Liver (tissue), 3 donors: ENCODE data around the gene DNM2.
A peak's percentile ranks its signal among the peaks of the same experiment; 100 is the strongest.

Source experiments
- EGR1 ChIP-seq, 2 donors: IDR thresholded peaks; 2 replicates each; pipeline ENCODE4 v1.6.1; 2016 to 2018; ENCODE audit warnings: antibody characterized with exemption in 2 of 2, low read depth in 2 of 2
- FOXA1 ChIP-seq: IDR thresholded peaks from 2 replicates; pipeline ENCODE4 v1.6.1; 2016; ENCODE audit warnings: antibody characterized with exemption
- GABPA ChIP-seq, 2 donors: IDR thresholded peaks in 1 of 2; conservative IDR thresholded peaks in 1 of 2; 2 replicates each; pipeline ENCODE4 v1.6.1; 2016; ENCODE audit warnings: antibody characterized with exemption in 2 of 2, mild to moderate bottlenecking in 1 of 2, moderate library complexity in 1 of 2
- HNF4G ChIP-seq: IDR thresholded peaks from 2 replicates; pipeline ENCODE4 v1.6.1; 2016; ENCODE audit warnings: antibody characterized with exemption
- JUND ChIP-seq, 2 donors: IDR thresholded peaks; 2 replicates each; pipeline ENCODE4 v1.6.1; 2016; ENCODE audit warnings: antibody characterized with exemption in 2 of 2
- RAD21 ChIP-seq, 2 donors: IDR thresholded peaks; 2 replicates each; pipeline ENCODE4 v1.6.1; 2016; ENCODE audit warnings: antibody characterized with exemption in 2 of 2, mild to moderate bottlenecking in 2 of 2
- TAF1 ChIP-seq: conservative IDR thresholded peaks from 2 replicates; pipeline ENCODE4 v1.6.1; 2016; ENCODE audit warnings: antibody characterized with exemption, mild to moderate bottlenecking
- YY1 ChIP-seq: IDR thresholded peaks from 2 replicates; pipeline ENCODE4 v1.6.1; 2016; ENCODE audit warnings: antibody characterized with exemption, mild to moderate bottlenecking
- TF ChIP-seq, protein P1 (sequence below): fragments of 150-350 bp; IDR thresholded peaks from 2 replicates; pipeline ENCODE4 v1.5.1; 2017; ENCODE audit warnings: improper control_type of control experiment, low read depth, low read length; ENCODE audit not compliant: missing input control
- TF ChIP-seq, protein P2 (sequence below): IDR thresholded peaks from 2 replicates; pipeline ENCODE4 v1.6.1; 2016; ENCODE audit warnings: antibody characterized with exemption, mild to moderate bottlenecking
- TF ChIP-seq, protein P3 (sequence below): IDR thresholded peaks from 2 replicates; pipeline ENCODE4 v1.6.1; 2016; ENCODE audit warnings: antibody characterized with exemption
- TF ChIP-seq, protein P4 (sequence below): IDR thresholded peaks from 2 replicates; pipeline ENCODE4 v1.6.1; 2016; ENCODE audit warnings: antibody characterized with exemption
- TF ChIP-seq, protein P5 (sequence below): IDR thresholded peaks from 2 replicates; pipeline ENCODE4 v1.6.1; 2016; ENCODE audit warnings: antibody characterized with exemption
- donor health status: healthy.
- donor health status: healthy.

DNA sequence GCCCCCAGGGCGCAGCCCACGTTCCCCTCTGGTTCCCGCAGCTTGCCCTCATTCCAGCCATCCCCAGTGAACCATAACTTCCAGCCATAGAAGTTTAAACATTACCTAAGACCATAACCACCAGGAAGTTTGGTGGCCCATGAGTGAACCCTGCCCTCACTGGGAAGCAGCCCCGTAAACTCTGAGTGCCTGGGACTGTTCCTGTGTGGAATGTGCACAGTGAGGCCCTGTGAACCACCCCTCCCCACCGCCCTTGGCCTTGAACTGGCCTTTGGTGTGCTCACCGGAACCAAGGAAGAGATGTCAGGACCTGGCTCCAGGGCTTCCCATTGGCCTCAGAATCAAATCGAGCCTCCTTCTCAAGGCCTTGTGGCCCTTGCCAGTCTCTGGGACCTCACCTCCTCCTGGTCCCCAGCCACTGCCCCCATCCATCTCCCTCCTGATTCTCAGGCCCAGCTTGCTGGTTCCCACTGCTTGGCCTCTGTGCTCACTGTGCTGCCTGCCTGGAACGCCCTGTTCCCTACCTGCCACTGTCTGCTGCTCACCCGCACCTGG, 46.5 kb downstream of the DNM2 start:
- TF ChIP-seq GABPA (IDR thresholded peaks at IDR 0.05 in 1 of 2, conservative IDR thresholded peaks at IDR 0.05 in 1 of 2) (no peak), YY1 (peak; percentile 59), JUND (IDR thresholded peaks at IDR 0.05) (peak; percentile 52 to 56), EGR1 (IDR thresholded peaks at IDR 0.05; ENCODE audit: low read depth in 2 of 2) (peak; percentile 34 to 61), RAD21 (IDR thresholded peaks at IDR 0.05) (peak in 1 of 2 donors; percentile 44), TAF1 (no peak), HNF4G (peak; percentile 45), FOXA1 (peak; percentile 26)
- TF ChIP-seq, protein P1, sequence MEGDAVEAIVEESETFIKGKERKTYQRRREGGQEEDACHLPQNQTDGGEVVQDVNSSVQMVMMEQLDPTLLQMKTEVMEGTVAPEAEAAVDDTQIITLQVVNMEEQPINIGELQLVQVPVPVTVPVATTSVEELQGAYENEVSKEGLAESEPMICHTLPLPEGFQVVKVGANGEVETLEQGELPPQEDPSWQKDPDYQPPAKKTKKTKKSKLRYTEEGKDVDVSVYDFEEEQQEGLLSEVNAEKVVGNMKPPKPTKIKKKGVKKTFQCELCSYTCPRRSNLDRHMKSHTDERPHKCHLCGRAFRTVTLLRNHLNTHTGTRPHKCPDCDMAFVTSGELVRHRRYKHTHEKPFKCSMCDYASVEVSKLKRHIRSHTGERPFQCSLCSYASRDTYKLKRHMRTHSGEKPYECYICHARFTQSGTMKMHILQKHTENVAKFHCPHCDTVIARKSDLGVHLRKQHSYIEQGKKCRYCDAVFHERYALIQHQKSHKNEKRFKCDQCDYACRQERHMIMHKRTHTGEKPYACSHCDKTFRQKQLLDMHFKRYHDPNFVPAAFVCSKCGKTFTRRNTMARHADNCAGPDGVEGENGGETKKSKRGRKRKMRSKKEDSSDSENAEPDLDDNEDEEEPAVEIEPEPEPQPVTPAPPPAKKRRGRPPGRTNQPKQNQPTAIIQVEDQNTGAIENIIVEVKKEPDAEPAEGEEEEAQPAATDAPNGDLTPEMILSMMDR: no peak
- TF ChIP-seq, protein P2, sequence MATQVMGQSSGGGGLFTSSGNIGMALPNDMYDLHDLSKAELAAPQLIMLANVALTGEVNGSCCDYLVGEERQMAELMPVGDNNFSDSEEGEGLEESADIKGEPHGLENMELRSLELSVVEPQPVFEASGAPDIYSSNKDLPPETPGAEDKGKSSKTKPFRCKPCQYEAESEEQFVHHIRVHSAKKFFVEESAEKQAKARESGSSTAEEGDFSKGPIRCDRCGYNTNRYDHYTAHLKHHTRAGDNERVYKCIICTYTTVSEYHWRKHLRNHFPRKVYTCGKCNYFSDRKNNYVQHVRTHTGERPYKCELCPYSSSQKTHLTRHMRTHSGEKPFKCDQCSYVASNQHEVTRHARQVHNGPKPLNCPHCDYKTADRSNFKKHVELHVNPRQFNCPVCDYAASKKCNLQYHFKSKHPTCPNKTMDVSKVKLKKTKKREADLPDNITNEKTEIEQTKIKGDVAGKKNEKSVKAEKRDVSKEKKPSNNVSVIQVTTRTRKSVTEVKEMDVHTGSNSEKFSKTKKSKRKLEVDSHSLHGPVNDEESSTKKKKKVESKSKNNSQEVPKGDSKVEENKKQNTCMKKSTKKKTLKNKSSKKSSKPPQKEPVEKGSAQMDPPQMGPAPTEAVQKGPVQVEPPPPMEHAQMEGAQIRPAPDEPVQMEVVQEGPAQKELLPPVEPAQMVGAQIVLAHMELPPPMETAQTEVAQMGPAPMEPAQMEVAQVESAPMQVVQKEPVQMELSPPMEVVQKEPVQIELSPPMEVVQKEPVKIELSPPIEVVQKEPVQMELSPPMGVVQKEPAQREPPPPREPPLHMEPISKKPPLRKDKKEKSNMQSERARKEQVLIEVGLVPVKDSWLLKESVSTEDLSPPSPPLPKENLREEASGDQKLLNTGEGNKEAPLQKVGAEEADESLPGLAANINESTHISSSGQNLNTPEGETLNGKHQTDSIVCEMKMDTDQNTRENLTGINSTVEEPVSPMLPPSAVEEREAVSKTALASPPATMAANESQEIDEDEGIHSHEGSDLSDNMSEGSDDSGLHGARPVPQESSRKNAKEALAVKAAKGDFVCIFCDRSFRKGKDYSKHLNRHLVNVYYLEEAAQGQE: no peak
- TF ChIP-seq, protein P3, sequence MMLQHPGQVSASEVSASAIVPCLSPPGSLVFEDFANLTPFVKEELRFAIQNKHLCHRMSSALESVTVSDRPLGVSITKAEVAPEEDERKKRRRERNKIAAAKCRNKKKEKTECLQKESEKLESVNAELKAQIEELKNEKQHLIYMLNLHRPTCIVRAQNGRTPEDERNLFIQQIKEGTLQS: no peak
- TF ChIP-seq, protein P4, sequence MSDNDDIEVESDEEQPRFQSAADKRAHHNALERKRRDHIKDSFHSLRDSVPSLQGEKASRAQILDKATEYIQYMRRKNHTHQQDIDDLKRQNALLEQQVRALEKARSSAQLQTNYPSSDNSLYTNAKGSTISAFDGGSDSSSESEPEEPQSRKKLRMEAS: peak; percentile 61
- TF ChIP-seq, protein P5, sequence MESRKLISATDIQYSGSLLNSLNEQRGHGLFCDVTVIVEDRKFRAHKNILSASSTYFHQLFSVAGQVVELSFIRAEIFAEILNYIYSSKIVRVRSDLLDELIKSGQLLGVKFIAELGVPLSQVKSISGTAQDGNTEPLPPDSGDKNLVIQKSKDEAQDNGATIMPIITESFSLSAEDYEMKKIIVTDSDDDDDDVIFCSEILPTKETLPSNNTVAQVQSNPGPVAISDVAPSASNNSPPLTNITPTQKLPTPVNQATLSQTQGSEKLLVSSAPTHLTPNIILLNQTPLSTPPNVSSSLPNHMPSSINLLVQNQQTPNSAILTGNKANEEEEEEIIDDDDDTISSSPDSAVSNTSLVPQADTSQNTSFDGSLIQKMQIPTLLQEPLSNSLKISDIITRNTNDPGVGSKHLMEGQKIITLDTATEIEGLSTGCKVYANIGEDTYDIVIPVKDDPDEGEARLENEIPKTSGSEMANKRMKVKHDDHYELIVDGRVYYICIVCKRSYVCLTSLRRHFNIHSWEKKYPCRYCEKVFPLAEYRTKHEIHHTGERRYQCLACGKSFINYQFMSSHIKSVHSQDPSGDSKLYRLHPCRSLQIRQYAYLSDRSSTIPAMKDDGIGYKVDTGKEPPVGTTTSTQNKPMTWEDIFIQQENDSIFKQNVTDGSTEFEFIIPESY: no peak
